SIG-M5 (cell line): Measurements from ENCODE around the gene CHST12.
"Not testable (repeated sequence)": the region's sequence is repeated elsewhere in the genome, so short reads cannot be mapped to it uniquely, and the experiment has no call there.

Experiments used
- DNase-seq: peaks from one replicate; lab custom pipeline; 2025; lab: John Stamatoyannopoulos, UW

The CHST12 gene

GRCh38 chr7:2462731-2463130, 59.3 kb downstream of the CHST12 start:
- no peak for DNase-seq

- no peak for DNase-seq
These were observed 62.5 kb downstream of the CHST12 start for GRCh38 chr7:2465928-2466327.

DNA sequence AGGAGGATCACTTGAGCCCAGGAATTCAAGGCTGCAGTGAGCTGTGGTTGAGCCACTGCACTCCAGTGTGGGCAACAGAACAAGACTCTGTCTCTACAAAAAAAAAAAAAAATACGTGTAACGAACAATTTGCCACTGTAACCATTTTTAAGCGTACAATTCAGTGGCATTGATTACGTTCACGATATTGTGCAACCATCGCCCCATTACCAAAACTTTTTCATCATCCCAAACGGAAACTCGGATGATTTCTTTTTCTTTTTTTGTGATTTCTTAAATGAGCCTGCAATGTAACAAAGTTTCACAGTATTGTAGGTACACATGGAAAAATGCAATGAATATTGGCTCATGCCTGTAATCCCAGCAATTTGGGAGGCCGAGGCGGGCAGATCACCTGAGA, 63.3 kb downstream of the CHST12 start:
- DNase-seq = no peak

DNA sequence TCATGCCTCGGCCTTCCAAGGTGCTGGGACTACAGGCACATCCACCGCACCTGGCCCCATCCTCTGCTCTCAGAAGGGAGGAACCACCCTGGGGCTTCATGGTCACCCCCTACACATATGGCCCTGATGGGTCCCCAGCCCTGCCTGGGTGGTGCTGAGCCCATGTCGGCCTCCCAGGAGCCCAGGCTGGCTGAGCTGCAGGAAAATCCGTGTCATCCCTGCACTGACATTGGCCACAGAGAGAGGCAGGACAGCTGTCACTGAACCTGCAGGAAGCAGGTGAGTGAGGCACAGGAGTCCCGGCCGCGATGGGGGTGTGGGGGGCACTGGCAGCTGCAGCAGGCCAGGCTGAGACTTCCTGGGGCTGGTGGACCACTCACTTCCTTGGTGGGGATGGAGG, 64.8 kb downstream of the CHST12 start:
- DNase-seq = no peak

GRCh38 chr7:2469460-2470203, 66.2 kb downstream of the CHST12 start:
- DNase-seq = not testable (repeated sequence)

DNA sequence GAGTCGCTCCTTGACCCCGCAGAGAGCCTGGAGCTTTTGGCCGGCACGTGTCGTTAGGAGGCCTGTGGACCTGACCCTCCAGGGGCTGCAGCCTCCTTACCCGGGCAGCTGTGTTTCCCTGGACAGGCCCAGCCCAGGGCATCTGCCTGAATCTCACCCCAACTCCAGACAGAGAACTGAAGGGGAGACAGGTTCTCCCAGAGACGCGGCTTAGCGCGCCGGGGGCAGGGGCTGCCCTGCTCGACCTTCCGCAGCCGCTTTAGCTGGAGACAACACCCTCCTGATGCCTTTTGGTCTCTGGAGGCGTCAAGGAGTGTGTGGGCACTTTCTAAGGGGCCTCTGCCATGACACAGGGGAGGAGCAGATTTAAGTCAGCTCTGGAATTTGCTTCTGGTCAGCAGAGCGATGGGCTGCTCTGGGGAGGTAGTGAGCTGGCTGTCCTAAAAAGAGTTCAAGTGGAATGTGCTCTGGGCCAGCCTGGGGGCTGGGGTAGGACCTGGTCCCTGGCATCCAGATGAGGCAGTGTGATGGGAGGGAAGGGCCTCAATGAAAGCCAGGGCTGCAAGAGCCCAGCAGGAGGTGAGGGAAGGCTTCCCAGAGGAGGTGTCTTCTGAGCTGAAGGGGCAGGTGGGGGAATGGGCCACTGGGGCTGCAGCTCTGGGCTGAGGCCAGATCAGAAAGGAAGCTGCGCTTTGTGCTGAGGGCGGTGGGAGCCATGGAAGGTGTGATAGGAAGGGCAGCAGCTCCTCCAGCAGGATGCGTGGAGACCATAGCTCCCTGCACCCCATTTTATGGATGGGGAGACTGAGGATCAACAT, 67.0 kb downstream of the CHST12 start:
- DNase-seq = no peak

DNA sequence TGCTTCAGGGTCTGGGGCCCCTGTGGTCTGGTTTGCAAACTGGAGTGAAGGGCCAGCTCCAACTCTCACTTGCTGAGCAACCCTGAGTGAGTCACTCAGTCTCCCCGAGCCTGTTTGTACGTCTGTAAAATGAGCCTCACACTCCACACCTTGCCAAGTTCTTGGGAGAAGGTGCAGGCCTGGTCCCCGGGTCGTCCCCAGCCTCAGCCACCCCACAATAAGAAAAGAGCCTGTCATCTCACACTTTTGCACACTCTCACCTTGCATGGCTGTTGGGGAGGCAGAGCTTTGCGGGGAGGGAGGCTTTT, 67.6 kb downstream of the CHST12 start:
- no peak for DNase-seq

DNA sequence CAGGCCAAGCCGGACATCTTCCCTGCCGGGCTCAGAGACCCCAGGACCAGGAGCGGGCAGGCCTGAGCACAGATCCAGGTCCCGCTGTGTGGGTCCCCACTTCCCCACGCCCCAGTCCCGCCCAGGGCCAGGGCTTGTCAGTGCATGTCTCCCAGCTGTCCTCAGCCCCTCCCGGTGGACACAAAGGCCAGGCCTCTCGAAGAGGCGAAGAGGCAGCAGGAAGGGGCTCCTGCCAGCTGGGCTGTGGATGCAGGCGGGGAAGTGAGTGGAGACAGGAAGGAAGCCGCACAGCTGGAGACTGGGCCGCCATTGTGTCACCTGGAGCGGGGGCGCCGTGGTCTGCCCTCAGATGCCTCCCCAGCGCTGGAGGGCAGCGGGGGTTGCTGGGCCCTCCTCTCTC, 68.0 kb downstream of the CHST12 start:
- no peak for DNase-seq

GRCh38 chr7:2472739-2473138, 69.3 kb downstream of the CHST12 start:
- DNase-seq = no peak

DNA sequence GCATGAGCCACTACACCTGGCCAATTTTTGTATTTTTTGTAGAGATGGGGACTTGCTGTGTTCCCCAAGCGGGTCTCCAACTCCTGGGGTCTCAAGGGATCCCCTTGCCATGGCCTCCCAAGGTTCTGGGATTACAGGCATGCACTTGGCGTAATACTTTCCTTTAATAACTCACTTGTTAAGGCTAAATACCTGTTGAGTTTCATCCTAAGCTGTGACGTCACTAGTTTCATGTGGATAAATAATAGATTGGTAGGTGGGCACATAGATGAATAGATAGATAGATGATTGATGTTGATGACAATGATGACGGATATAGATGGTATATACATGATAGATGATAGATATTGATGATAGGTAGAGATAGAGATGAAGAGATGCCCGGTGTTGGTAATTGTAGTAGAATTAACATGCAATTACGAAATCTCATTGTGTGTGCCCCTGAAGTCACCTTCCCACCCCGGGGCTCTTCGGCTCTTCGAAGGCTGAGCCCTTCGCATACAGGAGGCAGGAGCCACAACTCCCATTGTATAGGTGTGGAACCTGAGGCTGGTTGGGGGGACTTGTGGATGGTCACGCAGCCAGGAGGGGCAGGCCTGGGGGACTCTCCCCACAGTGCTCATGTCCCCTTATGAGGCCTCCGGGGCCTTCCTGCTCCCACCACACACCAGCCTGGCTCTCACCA, 70.2 kb downstream of the CHST12 start:
- DNase-seq = no peak

DNA sequence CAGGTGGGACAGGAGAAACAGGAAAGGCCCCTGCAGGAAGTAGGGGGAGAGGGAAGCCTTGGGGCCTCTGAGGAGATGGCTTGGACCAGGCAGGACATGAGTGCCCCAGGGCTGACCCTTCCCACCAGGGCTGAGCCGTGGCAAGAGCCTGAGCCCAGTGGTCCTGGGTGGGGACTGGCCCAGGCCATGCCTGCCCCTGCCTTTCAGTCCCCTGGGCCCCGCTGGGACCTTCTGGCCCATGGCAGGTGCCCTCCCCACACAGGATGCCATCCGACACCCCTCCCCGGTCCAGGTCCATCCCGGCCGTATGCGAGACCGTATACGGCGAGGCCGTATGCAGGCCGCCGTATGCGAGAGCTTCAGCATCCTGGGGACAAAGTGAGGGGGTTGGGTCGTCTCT, 70.8 kb downstream of the CHST12 start:
- DNase-seq = no peak

DNA sequence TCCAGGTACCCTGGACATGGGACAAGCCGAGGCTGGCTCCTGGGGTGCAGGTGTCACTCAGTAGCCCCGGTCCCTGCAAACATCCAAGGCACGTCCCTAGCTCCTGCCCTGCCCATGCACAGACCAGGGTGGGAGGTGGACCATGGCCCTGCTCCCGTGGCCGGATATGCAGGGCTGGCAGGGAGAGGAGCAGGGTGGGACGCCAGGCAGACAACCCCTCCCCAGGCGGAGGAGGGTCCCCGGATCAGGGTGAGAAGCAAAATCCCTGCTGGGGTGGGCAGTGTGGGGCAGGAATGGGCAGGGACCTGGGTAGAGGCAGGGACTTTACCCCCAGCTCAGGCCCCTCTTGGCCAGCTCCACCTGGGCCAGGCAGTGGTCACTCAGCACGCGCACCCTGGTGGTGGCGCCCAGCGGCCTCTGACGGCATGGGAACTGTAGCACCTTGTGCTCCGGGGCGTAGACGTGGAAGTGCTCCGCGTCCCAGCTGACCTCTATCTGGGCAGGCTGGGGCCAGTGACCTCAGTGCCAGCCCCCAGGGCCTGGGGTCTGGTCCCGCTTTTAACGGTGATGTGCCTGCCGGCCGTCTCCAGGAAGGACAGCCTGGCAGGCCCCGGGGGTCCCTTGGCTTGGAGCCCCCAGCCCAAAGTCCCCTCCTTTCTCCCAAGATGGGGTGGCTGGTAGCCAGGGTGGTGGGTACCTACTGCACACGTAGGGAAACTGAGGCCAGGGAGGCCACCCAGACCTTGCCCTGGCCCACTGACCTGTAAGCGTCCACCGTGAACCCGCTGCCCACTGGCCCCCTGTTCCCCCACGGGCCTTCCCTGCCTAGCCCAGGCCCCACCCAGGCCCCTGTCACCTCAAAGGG, 71.6 kb downstream of the CHST12 start:
- no peak for DNase-seq

DNA sequence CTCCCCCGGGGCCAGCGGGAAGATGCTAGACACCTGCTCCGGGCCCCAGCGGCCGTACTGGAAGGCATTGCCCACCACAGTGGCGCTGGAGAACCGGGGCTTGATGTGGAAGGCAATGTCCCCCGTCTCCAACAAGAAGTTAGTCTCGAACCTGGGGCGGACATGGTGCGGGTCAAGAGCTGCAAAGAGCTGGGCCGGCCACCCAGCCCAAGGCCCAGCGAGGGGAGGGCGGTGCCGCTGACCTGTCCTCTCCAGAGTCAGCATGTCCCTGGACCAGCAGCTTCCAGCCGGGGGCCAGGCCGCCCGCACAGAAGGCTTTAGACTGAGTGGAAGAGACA, 72.2 kb downstream of the CHST12 start:
- DNase-seq = no peak

GRCh38 chr7:2476298-2476697, 72.9 kb downstream of the CHST12 start, which contains the start of gene GRIFIN:
Gene GRIFIN (minus strand): TSS chr7:2476398. CDS start chr7:2476383, 15 bp downstream.
- DNase-seq = no peak

- no peak for DNase-seq
These were observed 73.5 kb downstream of the CHST12 start for GRCh38 chr7:2476776-2477446.

- DNase-seq = no peak
These were observed 74.3 kb downstream of the CHST12 start for GRCh38 chr7:2477447-2478398.

DNA sequence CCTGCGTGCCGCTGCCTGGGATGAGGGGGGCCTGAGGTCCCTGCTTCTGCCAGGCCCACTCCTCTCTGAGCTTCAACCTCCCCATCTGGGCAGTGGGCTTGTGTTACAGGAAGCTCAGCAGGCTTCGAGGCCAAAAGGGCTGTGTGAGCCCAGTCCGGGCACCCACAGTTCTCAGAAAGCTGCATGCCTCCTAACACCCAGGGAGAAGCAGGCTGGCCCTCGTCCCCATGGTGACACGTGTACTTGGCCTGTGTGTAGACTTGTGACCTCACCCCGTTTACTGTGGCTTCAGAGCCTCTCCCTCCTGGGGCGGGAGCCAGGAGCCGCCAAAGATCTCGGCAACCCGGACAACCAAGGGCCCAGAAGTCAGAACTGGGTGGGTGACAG, 75.0 kb downstream of the CHST12 start:
- no peak for DNase-seq

- no peak for DNase-seq
These were observed 75.4 kb downstream of the CHST12 start for GRCh38 chr7:2478800-2479199.

- DNase-seq = no peak
These were observed 76.1 kb downstream of the CHST12 start for GRCh38 chr7:2479276-2480069.

DNA sequence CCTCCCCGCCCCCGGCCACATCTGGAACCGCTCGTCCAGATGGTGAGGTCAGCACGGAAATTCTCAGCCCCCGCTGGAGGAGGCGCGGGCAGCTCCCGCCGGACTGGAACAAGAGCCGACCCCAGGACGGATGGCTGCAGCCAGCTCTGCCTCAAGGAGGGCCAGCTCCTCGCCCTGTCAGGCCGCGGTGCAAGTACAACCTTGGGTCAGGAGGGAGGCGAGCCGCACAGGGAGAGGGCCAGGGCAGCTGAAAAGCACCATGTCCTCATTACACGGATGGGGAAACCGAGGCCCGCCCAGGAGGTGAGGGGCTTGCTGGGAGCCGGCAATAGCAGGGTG, 76.6 kb downstream of the CHST12 start:
- no peak for DNase-seq
